HepG2 (cell line): ENCODE measurements around the gene MEIOB. TPM values are rescaled to one million over a fixed set of nuclear protein-coding genes. Genes with fewer than 3 reads are reported as not detected.

Source experiments
- CENPT ChIP-seq: sonication (generic); formaldehyde crosslinking; IDR thresholded peaks from 2 replicates; pipeline ENCODE4 v1.8.0; 2022; ENCODE audit warnings: low read depth, mild to moderate bottlenecking, moderate library complexity, missing genetic modification reagents
- KLF13 ChIP-seq: sonication (generic); formaldehyde crosslinking; IDR thresholded peaks from 2 replicates; pipeline ENCODE4 v1.4.0; 2020; ENCODE audit warnings: mild to moderate bottlenecking, missing genetic modification reagents
- NCOA1 ChIP-seq: sonication (generic); formaldehyde crosslinking; IDR thresholded peaks from 2 replicates; pipeline ENCODE4 v1.9.0; 2021; ENCODE audit warnings: missing genetic modification reagents
- NFYC ChIP-seq: IDR thresholded peaks from 2 replicates; pipeline ENCODE4 v1.6.1; 2016; ENCODE audit warnings: missing genetic modification reagents, missing compliant biosample characterization
- WIZ ChIP-seq: sonication (generic); formaldehyde crosslinking; IDR thresholded peaks from 2 replicates; pipeline ENCODE4 v1.5.1; 2020; ENCODE audit warnings: mild to moderate bottlenecking, missing genetic modification reagents
- ZNF33A ChIP-seq: sonication (generic); formaldehyde crosslinking; IDR thresholded peaks from 2 replicates; pipeline ENCODE4 v1.5.1; 2020; ENCODE audit warnings: missing genetic modification reagents, mild to moderate bottlenecking, moderate library complexity, borderline replicate concordance
- ZNF550 ChIP-seq: sonication (generic); formaldehyde crosslinking; IDR thresholded peaks from 2 replicates; pipeline ENCODE4 v1.4.0; 2020; ENCODE audit warnings: mild to moderate bottlenecking, missing genetic modification reagents, borderline replicate concordance
- polyA plus RNA-seq, 8 experiments: library from polyadenylated mRNA; depleted of rRNA in 3 of 8; stranded (reverse) in 7 of 8; unstranded in 1 of 8; fragments of >200 nt; fragmentation: Illumina TruSeq in 4 of 8; extraction: Trizol in 4 of 8; gene quantifications; 2 replicates each; pipeline versions ENCODE4 v1.2.1 to v1.2.3, GENCODE V29; 2011 to 2016; ENCODE audit warnings: low read depth in 4 of 8, missing spikeins in 1 of 8, mixed read lengths in 1 of 8; ENCODE audit not compliant: insufficient read depth in 1 of 8
- total RNA-seq, 5 experiments: library from RNA; depleted of rRNA; stranded (reverse); fragments of >200 nt; fragmentation: Illumina TruSeq; extraction: Trizol; gene quantifications; 2 replicates each; pipeline ENCODE4 v1.2.3, GENCODE V29; 2016; ENCODE audit warnings: low read depth in 1 of 5
- TF ChIP-seq, protein P1 (sequence below): fragments of 450-650 bp; IDR thresholded peaks from 2 replicates; pipeline ENCODE4 v1.6.1; 2017; ENCODE audit warnings: mild to moderate bottlenecking
- TF ChIP-seq, protein P2 (sequence below): sonication (generic); formaldehyde crosslinking; IDR thresholded peaks from 2 replicates; pipeline ENCODE4 v1.4.0; 2020; ENCODE audit warnings: missing genetic modification reagents
- TF ChIP-seq, protein P3 (sequence below): sonication (generic); formaldehyde crosslinking; IDR thresholded peaks from 2 replicates; pipeline ENCODE4 v1.4.0; 2020; ENCODE audit warnings: mild to moderate bottlenecking, missing genetic modification reagents
- TF ChIP-seq, protein P4 (sequence below): sonication (generic); formaldehyde crosslinking; IDR thresholded peaks from 2 replicates; pipeline ENCODE4 v1.4.0; 2020; ENCODE audit warnings: missing genetic modification reagents, borderline replicate concordance
- TF ChIP-seq, protein P5 (sequence below), 2 experiments: sonication (generic) in 1 of 2; formaldehyde crosslinking in 1 of 2; IDR thresholded peaks; 2 replicates each; pipeline versions ENCODE4 v1.4.0 to v1.6.1; 2018 to 2020; ENCODE audit warnings: missing genetic modification reagents in 2 of 2, borderline replicate concordance in 1 of 2, low read depth in 1 of 2, mild to moderate bottlenecking in 1 of 2, missing biosample characterization in 1 of 2
- TF ChIP-seq, protein P6 (sequence below): sonication (generic); formaldehyde crosslinking; conservative IDR thresholded peaks from 2 replicates; pipeline ENCODE4 v1.4.0; 2020; ENCODE audit warnings: missing genetic modification reagents

The MEIOB gene
- total and polyA plus RNA-seq, 2 of the 13 experiments (the other 11 are each of a cell fraction or from before 2014, with no cell fraction given), result 0.17 TPM; not detected in 1

DNA sequence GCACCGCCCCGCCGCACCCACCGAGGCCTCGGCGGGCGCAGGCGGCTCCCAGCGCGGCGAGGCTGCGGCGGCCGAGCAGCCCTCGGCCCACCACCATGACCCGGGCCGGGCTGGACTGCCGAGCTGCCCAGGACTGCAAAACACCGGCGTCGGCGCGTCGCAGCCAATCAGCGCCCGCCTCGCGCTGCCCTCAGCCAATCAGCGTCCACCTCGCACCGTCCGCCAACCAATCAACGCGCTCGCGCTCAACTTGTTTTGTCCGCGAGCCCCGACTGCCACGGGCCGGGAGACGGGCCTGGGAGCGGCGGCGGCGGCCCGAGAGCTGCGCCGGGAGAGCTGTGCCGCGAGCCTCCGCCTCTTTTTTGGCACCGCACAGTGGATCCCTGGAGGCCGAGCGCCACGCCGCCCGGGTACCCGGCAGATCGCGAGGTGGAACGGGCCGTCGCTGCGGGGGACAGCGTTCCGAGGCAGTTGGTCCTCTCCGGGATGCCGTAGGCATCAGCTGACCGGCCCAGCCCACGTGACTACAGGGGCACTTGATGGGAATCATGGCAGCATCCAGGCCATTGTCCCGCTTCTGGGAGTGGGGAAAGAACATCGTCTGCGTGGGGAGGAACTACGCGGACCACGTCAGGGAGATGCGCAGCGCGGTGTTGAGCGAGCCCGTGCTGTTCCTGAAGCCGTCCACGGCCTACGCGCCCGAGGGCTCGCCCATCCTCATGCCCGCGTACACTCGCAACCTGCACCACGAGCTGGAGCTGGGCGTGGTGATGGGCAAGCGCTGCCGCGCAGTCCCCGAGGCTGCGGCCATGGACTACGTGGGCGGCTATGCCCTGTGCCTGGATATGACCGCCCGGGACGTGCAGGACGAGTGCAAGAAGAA, 45.0 kb downstream of the MEIOB start, which contains the start of the genes FAHD1 and HAGH (continued):
- TF ChIP-seq KLF13 (CRISPR knock-in tag), result no peak
- TF ChIP-seq, protein P1, sequence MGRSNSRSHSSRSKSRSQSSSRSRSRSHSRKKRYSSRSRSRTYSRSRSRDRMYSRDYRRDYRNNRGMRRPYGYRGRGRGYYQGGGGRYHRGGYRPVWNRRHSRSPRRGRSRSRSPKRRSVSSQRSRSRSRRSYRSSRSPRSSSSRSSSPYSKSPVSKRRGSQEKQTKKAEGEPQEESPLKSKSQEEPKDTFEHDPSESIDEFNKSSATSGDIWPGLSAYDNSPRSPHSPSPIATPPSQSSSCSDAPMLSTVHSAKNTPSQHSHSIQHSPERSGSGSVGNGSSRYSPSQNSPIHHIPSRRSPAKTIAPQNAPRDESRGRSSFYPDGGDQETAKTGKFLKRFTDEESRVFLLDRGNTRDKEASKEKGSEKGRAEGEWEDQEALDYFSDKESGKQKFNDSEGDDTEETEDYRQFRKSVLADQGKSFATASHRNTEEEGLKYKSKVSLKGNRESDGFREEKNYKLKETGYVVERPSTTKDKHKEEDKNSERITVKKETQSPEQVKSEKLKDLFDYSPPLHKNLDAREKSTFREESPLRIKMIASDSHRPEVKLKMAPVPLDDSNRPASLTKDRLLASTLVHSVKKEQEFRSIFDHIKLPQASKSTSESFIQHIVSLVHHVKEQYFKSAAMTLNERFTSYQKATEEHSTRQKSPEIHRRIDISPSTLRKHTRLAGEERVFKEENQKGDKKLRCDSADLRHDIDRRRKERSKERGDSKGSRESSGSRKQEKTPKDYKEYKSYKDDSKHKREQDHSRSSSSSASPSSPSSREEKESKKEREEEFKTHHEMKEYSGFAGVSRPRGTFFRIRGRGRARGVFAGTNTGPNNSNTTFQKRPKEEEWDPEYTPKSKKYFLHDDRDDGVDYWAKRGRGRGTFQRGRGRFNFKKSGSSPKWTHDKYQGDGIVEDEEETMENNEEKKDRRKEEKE, result no peak
- TF ChIP-seq, protein P2, sequence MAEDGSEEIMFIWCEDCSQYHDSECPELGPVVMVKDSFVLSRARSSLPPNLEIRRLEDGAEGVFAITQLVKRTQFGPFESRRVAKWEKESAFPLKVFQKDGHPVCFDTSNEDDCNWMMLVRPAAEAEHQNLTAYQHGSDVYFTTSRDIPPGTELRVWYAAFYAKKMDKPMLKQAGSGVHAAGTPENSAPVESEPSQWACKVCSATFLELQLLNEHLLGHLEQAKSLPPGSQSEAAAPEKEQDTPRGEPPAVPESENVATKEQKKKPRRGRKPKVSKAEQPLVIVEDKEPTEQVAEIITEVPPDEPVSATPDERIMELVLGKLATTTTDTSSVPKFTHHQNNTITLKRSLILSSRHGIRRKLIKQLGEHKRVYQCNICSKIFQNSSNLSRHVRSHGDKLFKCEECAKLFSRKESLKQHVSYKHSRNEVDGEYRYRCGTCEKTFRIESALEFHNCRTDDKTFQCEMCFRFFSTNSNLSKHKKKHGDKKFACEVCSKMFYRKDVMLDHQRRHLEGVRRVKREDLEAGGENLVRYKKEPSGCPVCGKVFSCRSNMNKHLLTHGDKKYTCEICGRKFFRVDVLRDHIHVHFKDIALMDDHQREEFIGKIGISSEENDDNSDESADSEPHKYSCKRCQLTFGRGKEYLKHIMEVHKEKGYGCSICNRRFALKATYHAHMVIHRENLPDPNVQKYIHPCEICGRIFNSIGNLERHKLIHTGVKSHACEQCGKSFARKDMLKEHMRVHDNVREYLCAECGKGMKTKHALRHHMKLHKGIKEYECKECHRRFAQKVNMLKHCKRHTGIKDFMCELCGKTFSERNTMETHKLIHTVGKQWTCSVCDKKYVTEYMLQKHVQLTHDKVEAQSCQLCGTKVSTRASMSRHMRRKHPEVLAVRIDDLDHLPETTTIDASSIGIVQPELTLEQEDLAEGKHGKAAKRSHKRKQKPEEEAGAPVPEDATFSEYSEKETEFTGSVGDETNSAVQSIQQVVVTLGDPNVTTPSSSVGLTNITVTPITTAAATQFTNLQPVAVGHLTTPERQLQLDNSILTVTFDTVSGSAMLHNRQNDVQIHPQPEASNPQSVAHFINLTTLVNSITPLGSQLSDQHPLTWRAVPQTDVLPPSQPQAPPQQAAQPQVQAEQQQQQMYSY (CRISPR knock-in tag), result no peak
- TF ChIP-seq, protein P3, sequence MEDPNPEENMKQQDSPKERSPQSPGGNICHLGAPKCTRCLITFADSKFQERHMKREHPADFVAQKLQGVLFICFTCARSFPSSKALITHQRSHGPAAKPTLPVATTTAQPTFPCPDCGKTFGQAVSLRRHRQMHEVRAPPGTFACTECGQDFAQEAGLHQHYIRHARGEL (CRISPR knock-in tag), result no peak
- TF ChIP-seq ZNF33A (CRISPR knock-in tag), result no peak
- 0 out of 2 replicates have a peak, but pooled peaks have one; percentile 63 for TF ChIP-seq NCOA1 (CRISPR knock-in tag)
- TF ChIP-seq, protein P4, sequence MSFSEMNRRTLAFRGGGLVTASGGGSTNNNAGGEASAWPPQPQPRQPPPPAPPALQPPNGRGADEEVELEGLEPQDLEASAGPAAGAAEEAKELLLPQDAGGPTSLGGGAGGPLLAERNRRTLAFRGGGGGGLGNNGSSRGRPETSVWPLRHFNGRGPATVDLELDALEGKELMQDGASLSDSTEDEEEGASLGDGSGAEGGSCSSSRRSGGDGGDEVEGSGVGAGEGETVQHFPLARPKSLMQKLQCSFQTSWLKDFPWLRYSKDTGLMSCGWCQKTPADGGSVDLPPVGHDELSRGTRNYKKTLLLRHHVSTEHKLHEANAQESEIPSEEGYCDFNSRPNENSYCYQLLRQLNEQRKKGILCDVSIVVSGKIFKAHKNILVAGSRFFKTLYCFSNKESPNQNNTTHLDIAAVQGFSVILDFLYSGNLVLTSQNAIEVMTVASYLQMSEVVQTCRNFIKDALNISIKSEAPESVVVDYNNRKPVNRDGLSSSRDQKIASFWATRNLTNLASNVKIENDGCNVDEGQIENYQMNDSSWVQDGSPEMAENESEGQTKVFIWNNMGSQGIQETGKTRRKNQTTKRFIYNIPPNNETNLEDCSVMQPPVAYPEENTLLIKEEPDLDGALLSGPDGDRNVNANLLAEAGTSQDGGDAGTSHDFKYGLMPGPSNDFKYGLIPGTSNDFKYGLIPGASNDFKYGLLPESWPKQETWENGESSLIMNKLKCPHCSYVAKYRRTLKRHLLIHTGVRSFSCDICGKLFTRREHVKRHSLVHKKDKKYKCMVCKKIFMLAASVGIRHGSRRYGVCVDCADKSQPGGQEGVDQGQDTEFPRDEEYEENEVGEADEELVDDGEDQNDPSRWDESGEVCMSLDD (CRISPR knock-in tag), result no peak
- peak; percentile 87 for TF ChIP-seq CENPT (CRISPR knock-in tag)
- TF ChIP-seq NFYC (CRISPR knock-in tag), result peak; percentile 94
- TF ChIP-seq WIZ (CRISPR knock-in tag), result 0 out of 2 replicates have a peak, but pooled peaks have one; percentile 45
- TF ChIP-seq ZNF550 (CRISPR knock-in tag), result 0 out of 2 replicates have a peak, but pooled peaks have one; percentile 37
- TF ChIP-seq, protein P5, sequence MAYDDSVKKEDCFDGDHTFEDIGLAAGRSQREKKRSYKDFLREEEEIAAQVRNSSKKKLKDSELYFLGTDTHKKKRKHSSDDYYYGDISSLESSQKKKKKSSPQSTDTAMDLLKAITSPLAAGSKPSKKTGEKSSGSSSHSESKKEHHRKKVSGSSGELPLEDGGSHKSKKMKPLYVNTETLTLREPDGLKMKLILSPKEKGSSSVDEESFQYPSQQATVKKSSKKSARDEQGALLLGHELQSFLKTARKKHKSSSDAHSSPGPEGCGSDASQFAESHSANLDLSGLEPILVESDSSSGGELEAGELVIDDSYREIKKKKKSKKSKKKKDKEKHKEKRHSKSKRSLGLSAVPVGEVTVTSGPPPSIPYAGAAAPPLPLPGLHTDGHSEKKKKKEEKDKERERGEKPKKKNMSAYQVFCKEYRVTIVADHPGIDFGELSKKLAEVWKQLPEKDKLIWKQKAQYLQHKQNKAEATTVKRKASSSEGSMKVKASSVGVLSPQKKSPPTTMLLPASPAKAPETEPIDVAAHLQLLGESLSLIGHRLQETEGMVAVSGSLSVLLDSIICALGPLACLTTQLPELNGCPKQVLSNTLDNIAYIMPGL (CRISPR knock-in tag; IDR thresholded peaks at IDR 0.05; ENCODE audit: borderline replicate concordance in 1 of 2, low read depth in 1 of 2), result peak; percentile 87 to 90; a peak in 3 of 4 replicates
- TF ChIP-seq, protein P6, sequence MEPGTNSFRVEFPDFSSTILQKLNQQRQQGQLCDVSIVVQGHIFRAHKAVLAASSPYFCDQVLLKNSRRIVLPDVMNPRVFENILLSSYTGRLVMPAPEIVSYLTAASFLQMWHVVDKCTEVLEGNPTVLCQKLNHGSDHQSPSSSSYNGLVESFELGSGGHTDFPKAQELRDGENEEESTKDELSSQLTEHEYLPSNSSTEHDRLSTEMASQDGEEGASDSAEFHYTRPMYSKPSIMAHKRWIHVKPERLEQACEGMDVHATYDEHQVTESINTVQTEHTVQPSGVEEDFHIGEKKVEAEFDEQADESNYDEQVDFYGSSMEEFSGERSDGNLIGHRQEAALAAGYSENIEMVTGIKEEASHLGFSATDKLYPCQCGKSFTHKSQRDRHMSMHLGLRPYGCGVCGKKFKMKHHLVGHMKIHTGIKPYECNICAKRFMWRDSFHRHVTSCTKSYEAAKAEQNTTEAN (CRISPR knock-in tag), result peak; percentile 41; the same call in 1 of the 2 replicates
